Testis (tissue), 3 donors: ENCODE results near the gene ARAP1. TPM values are rescaled to one million over a fixed set of nuclear protein-coding genes. Genes with fewer than 3 reads are reported as not detected.

Experiments used
- DNase-seq: peaks from one replicate; pipeline ENCODE4 v3.0.0-alpha.2; 2019
- H3K27ac ChIP-seq, 2 donors: fragments of 200-600 bp; sonication (generic); one replicate each; pipeline ENCODE4 v1.5.1; 2019
- H3K27me3 ChIP-seq: fragments of 200-600 bp; sonication (generic); one replicate; pipeline ENCODE4 v1.5.1; 2019
- H3K36me3 ChIP-seq: fragments of 200-600 bp; sonication (generic); one replicate; pipeline ENCODE4 v1.5.1; 2017; ENCODE audit warnings: low read depth; ENCODE audit errors: missing control alignments
- H3K4me1 ChIP-seq: fragments of 200-600 bp; sonication (generic); one replicate; pipeline ENCODE4 v1.5.1; 2019
- H3K4me3 ChIP-seq, 2 donors: fragments of 200-600 bp; sonication (generic); one replicate each; pipeline ENCODE4 v1.5.1; 2017 to 2019
- H3K9me3 ChIP-seq: fragments of 200-600 bp; sonication (generic); one replicate; pipeline ENCODE4 v1.5.1; 2017
- POLR2A ChIP-seq: fragments of 450-650 bp; IDR thresholded peaks from one replicate; pipeline ENCODE4 v1.6.1; 2017; ENCODE audit warnings: antibody characterized with exemption, mild to moderate bottlenecking, moderate library complexity
- WGBS, 2 donors: methylation state at CpG; one replicate each; pipeline ENCODE4 v1.1.5; 2018; 5-methylcytosine and 5-hydroxymethylcytosine counted together
- intact Hi-C: fragments of 100-400 bp; cut with DNase I; formaldehyde crosslinking; loops from one replicate; pipeline ENCODE4 v1.15.1; 2023; ENCODE audit warnings: low total_unique reads
- polyA plus RNA-seq: library from polyadenylated mRNA; stranded (reverse); fragments of 350-450 nt; fragmentation: Illumina TruSeq; extraction: RNeasy Lipid Tissue Mini Kit (QIAGEN cat#74804); gene quantifications from one replicate; pipeline ENCODE4 v1.2.3, GENCODE V29; 2014; ENCODE audit warnings: low read depth, low replicate concordance; ENCODE audit not compliant: insufficient read depth
- total RNA-seq, 2 donors: library from RNA; depleted of rRNA; stranded (reverse); fragments of >200 nt; gene quantifications; one replicate each; pipeline ENCODE4 v1.2.3, GENCODE V29; 2016
- TF ChIP-seq, protein P1 (sequence below), 3 experiments: fragments of 450-650 bp in 2 of 3; fragments of 200-600 bp in 1 of 3; sonication (generic) in 1 of 3; IDR thresholded peaks; one replicate each; pipeline ENCODE4 v1.5.1; 2016 to 2019; ENCODE audit warnings: antibody characterized with exemption in 3 of 3, mild to moderate bottlenecking in 2 of 3, moderate library complexity in 1 of 3

The ARAP1 gene
- total and polyA plus RNA-seq, 3 donors from 2014 or later: 46.9 to 88.3 (median 65.2) TPM

DNA sequence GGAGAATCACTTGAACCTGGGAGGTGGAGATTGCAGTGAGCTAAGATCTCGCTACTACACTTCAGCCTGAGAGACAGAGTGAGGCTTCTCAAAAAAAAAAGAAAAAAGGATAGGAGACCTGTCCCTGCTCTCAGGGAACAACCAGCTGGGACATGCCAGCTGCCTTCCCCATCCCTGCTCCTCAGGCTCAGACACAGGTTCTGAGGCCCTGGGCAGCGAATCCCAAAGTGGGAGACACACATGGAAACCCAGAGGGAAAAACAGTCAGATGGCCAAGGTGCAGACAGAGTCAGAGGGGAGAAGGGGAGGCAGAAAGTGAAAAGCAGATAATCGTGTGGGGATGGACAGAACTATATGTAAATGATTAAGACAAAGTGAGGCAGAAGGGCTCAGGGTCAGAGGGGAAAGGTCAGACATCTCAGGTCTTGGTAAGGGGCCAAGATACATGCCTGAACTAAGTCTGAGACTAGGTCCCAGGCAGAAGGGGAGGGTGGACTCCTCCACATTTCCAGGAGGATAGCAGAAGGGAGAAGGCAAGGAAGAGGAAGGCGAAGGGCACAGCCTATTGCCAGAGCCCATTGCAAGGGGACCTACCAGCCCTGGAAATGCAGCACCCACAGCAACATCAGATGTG, 27.4 kb upstream of the ARAP1 start:
- WGBS, 2 donors: 88 to 93% methylated on average over 4 of the region's 4 CpGs
- Histone ChIP-seq H3K27me3 (no peaks in the 10 kb centered on the region), H3K4me3 (no peak overlapping the region), H3K36me3 (no peaks in the 10 kb centered on the region), H3K27ac (no peak overlapping the region), H3K9me3 (no peaks in the 10 kb centered on the region), H3K4me1 (peaks cover 16% of the 10 kb centered on the region)
- TF ChIP-seq, protein P1, sequence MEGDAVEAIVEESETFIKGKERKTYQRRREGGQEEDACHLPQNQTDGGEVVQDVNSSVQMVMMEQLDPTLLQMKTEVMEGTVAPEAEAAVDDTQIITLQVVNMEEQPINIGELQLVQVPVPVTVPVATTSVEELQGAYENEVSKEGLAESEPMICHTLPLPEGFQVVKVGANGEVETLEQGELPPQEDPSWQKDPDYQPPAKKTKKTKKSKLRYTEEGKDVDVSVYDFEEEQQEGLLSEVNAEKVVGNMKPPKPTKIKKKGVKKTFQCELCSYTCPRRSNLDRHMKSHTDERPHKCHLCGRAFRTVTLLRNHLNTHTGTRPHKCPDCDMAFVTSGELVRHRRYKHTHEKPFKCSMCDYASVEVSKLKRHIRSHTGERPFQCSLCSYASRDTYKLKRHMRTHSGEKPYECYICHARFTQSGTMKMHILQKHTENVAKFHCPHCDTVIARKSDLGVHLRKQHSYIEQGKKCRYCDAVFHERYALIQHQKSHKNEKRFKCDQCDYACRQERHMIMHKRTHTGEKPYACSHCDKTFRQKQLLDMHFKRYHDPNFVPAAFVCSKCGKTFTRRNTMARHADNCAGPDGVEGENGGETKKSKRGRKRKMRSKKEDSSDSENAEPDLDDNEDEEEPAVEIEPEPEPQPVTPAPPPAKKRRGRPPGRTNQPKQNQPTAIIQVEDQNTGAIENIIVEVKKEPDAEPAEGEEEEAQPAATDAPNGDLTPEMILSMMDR (IDR thresholded peaks at IDR 0.05): no peak
- no peak for TF ChIP-seq POLR2A
- intact Hi-C loops: no loop called here
- DNase-seq: no peak

DNA sequence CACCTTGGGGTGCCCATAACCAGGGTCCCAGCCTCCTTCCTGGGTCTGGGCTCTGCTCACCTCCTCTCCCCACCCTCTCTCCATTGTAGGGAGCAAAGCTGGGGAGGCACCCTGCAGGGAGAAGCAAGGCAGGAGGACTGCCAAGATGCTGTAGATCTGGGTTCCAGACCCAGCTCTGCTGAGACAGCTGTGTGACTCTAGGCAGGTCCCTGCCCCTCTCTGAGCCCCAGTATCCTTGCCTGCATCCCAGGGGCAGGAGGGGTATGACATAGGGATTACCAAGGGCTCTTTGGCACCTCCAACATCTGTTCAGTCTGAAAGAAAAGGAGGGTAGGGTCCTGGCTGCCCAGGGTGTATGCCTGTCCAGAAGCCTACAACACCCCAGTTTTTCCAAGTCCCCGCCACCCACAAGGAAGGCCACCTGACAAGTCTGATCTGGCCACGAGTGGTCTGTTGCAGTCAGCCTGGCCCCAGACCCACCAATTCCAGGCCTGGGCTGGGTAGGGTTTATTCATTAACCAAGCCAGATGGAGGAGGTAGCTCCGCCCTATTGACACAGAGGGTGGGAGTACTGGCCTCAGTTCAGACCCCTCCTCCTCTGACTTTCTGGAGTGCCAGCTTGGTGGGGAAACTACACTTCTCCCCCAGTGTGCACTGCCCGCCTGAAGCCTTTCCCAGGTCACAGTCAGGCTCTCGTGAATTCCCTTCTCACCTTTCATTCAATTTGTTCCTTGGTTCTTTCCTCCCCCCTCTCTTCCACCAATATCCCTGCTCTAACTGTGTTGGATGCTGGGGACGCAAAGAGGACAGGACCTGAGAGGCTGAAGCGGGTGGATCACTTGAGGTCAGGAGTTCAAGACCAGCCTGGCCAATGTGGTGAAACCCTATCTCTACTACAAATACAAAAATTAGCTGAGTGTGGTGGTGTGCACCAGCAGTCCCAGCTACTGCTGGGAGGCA, 26.6 kb upstream of the ARAP1 start:
- Histone ChIP-seq H3K27me3 (no peaks in the 10 kb centered on the region), H3K36me3 (no peaks in the 10 kb centered on the region), H3K4me1 (peaks cover 16% of the 10 kb centered on the region), H3K9me3 (no peaks in the 10 kb centered on the region), H3K27ac (no peak overlapping the region), H3K4me3 (no peak overlapping the region)
- no peak for DNase-seq
- TF ChIP-seq POLR2A: no peak
- TF ChIP-seq, protein P1 (IDR thresholded peaks at IDR 0.05): no peak
- intact Hi-C loops: no loop called here
- WGBS, 2 donors: 87 to 95% methylated on average over 7 of the region's 7 CpGs

DNA sequence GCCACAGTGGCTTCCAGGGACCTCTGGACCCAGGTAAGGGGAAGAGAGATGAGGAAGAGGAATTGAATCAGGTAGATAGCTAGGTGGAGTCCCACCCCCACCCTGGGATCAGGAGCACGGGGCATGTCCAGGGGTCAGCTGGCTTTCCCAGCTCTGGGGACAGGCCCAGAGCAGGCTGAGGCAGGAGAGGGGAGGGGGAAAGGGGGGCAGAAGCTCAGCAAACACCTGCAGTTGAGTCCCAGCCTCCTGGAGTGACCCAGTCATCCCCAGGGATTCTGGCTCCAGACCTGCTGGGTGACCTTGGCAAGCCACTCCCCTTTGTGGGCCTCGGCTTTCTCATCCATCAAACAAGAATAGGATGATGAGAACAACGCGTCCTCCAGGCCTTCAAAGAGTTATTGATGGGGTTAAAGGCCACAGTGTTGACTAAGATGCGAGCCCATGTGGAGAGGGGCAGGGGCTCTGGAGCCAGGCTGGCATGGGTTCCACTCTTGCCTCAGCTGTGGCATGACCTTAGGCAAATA, 25.6 kb upstream of the ARAP1 start:
- Histone ChIP-seq H3K27me3 (no peaks in the 10 kb centered on the region), H3K4me1 (peaks cover 19% of the 10 kb centered on the region), H3K36me3 (no peaks in the 10 kb centered on the region), H3K27ac (no peak overlapping the region), H3K4me3 (no peak overlapping the region), H3K9me3 (no peaks in the 10 kb centered on the region)
- 49 to 66% methylated on average over 4 to 5 of the region's 5 CpGs for WGBS, 2 donors
- DNase-seq: no peak
- intact Hi-C loops: no loop called here
- no peak for TF ChIP-seq POLR2A
- TF ChIP-seq, protein P1 (IDR thresholded peaks at IDR 0.05): no peak

DNA sequence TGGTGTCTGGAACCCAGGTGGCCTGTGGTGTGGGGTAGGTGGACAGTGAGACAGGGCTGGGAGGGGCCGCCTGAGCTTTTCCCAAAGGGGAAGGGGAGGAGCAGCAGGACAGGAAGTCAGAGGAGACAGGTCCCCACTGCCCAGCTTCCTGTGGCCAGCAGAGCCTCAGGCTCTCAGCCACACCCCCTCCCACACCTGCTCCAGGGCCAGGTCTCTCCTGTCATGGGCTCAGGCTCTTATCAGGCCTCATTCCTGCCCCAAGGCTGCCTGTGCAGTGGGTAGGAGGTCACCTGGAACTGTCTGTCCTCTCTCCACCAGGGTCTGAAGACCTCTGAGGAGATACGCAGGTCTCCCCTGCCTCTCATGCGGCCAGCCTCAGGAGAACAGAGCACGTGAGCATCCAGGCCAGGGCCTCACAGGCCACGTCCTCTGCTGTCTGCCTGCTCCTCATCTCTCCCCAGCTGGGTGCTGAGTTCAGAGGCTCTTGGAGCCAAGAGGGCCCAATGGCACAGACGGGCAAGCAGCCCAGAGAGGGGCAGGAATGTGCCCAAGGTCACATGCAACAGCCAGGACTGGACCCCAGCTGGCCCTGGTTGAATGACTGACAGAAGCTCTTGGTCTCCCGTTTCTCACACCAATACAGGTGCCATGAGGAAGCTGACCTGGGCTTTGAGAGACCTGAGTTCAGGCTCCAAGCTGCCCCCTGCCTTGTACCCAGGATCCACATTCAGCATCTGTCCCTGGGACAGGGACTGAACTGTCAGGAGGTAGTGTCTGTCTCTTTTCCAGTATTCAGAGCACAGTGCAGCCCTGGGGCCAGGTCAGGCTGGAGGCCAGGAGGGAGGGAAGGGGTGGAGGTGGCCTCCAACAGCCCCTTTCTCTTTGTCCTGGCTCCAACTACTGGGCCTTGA, 24.9 kb upstream of the ARAP1 start:
- WGBS, 2 donors: 62% methylated on average over 7 of the region's 7 CpGs; no CpG with 5 or more reads in 1 of the 2 donors
- H3K36me3 ChIP-seq: no peaks in the 10 kb centered on the region
- no peak for TF ChIP-seq POLR2A
- TF ChIP-seq, protein P1 (IDR thresholded peaks at IDR 0.05): no peak
- no peak for DNase-seq
- no peak overlapping the region for H3K4me3 ChIP-seq
- H3K9me3 ChIP-seq: no peaks in the 10 kb centered on the region
- H3K27me3 ChIP-seq: no peaks in the 10 kb centered on the region
- H3K27ac ChIP-seq: no peak overlapping the region
- H3K4me1 ChIP-seq: peaks cover 19% of the 10 kb centered on the region
- intact Hi-C loops: no loop called here
